ENCODE measurements around the gene MILR1.
"Not testable (repeated sequence)": the region's sequence is repeated elsewhere in the genome, so short reads cannot be mapped to it uniquely, and the experiment has no call there.

Gene MILR1

GRCh38 chr17:64425191-64425590, 23.7 kb upstream of the MILR1 start:
- H3K4me3 ChIP-seq (ENCODE audit: low read depth, low read length), result no peak overlapping the region
- DNase-seq (ENCODE audit: low read depth), result no peak

- no peak overlapping the region for H3K4me3 ChIP-seq (ENCODE audit: low read depth, low read length)
- no peak for DNase-seq (ENCODE audit: low read depth)
Observed at GRCh38 chr17:64426596-64426995, 22.3 kb upstream of the MILR1 start.

GRCh38 chr17:64428406-64428805, 20.5 kb upstream of the MILR1 start:
- DNase-seq (ENCODE audit: low read depth), result no peak
- no peak overlapping the region for H3K4me3 ChIP-seq (ENCODE audit: low read depth, low read length)

GRCh38 chr17:64430036-64430435, 18.9 kb upstream of the MILR1 start:
- H3K4me3 ChIP-seq (ENCODE audit: low read depth, low read length); DNase-seq (ENCODE audit: low read depth): not testable (repeated sequence)

- DNase-seq (ENCODE audit: low read depth), result no peak
- no peak overlapping the region for H3K4me3 ChIP-seq (ENCODE audit: low read depth, low read length)
Observed at GRCh38 chr17:64431534-64431933, 17.4 kb upstream of the MILR1 start.

GRCh38 chr17:64437944-64438525, 10.9 kb upstream of the MILR1 start:
- DNase-seq (ENCODE audit: low read depth), result no peak
- no peak overlapping the region for H3K4me3 ChIP-seq (ENCODE audit: low read depth, low read length)

DNA sequence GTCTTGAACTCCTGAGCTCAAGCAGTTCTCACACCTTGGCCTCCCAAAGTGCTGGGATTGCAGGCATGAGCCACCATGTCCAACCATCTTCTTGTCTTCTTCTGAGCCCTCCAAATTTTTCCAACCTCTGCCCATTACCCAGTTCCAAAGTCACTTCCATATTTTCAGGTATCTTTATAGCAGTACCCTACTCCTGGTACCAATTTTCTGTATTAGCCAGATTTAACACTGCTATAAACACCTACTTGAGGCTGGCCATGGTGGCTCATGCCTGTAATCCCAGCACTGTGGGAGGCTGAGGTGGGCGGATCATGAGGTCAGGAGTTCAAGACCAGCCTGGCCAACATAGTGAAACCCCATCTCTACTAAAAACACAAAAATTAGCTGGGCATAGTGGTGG, 9.4 kb upstream of the MILR1 start:
- not testable (repeated sequence) for DNase-seq (ENCODE audit: low read depth); H3K4me3 ChIP-seq (ENCODE audit: low read depth, low read length)

DNA sequence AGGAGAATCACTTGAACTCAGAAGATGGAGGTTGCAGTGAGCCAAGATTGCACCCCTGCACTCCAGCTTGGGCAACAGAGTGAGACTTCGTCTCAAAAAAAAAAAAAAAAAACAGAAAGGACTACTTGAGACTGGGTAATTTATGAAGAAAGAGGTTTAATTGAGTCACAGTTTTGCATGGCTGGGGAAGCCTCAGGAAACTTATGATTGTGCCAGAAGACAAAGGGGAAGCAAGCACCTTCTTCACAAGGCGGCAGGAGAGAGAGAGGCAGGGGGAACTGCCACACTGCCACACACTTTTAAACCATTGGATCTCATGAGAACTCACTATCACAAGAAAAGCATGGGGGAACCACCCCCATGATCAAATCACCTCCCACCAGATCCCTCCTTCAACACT, 9.0 kb upstream of the MILR1 start:
- no peak for DNase-seq (ENCODE audit: low read depth)
- no peak overlapping the region for H3K4me3 ChIP-seq (ENCODE audit: low read depth, low read length)

GRCh38 chr17:64441772-64442540, 7.0 kb upstream of the MILR1 start:
- H3K4me3 ChIP-seq (ENCODE audit: low read depth, low read length), result no peak overlapping the region

DNA sequence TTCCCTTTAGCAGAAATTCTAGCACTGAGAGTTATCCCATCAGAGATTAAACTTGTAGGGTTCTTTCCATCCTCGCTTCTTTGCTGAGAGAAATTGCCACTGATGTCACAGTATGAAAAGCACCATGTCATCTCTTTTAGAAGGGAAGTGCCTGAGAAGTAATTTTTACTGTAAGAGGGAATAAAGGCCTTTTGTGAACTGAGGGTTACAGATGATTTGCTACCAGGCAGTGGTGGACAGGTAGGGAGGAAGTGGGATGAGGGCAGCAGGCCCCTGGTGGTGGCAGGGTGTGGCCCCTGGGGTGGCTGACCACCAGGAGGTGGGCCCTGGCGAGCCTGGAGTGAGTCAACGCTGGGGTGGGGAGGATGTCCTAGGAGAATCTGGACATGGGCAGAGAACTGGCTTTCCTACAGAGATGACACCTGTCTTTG, 6.4 kb upstream of the MILR1 start:
- no peak for DNase-seq (ENCODE audit: low read depth)
- H3K4me3 ChIP-seq (ENCODE audit: low read depth, low read length), result no peak overlapping the region

More at GRCh38 chr17:64441772-64442540, 7.0 kb upstream of the MILR1 start:
- DNase-seq (ENCODE audit: low read depth), result peak; percentile 61

DNA sequence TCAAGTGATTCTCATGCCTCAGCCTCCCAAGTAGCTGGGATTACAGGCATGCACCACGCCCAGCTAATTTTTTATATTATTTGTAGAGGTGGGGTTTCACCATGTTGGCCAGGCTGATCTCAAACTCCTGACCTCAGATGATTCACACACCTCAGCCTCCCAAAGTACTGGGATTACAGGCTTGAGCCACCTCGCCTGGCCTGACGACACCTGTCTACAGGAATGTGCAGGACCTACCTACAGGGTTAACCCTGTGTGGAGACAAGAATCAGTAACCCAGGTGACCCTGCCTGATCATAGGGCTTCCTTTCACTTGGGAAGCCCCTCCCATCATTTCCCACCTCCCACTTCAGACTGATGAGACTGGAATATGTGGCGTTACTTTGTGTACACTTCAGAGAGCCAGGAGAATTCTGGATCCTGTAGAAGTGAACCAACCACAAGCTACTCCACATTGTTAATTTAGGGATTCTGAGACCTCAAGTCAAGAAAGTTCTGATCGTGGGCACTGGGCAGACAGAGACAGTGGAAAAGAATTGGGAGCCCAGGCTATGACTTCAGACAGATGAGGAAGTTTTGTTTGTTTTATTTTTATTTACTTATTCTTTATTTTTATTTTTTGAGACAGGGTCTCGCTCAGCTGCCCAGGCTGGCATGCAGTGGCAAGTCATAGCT, 5.7 kb upstream of the MILR1 start:
- no peak for DNase-seq (ENCODE audit: low read depth)
- no peak overlapping the region for H3K4me3 ChIP-seq (ENCODE audit: low read depth, low read length)

DNA sequence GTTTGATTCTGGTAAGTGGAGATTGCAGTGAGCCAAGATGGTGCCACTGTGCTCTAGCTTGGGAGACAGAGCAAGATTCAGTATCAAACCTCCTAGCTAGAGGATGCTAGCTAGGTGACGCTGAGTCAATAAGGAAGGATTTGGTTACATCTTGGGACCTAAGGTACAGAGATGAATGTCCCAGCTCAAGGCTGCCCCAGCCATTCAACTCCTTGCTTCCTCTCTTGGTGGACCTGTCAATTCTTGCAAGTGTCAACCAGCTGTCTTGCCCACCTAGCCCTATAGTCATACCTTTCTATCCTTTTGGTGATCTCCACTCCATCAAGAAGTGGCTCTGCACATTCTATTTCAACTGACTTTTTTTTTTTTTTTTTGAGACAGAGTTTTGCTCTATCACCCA, 1.4 kb upstream of the MILR1 start:
- no peak for DNase-seq (ENCODE audit: low read depth)

DNA sequence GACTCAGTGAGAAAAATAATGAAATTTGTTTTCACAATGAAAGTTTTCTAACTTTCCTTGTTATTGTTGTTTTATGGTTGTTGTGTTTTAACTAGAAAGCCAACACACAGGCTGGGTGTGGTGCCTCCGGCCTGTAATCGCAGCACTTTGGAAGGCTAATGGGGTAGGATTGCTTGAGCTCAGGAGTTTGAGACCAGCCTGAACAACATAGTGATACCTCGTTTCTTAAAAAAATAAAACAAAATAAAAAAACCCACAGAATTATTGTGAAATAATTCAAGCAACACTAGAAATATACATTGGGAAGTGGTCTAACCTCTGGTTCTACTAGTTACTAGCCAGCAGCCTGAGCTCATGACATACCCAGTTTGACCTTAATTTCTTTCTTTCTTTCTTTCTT, 630 bp downstream of the MILR1 start:
- no peak overlapping the region for H3K4me3 ChIP-seq (ENCODE audit: low read depth, low read length)
- no peak for DNase-seq (ENCODE audit: low read depth)

More for the DNA sequence above, 1.4 kb upstream of the MILR1 start:
- no peak overlapping the region for H3K4me3 ChIP-seq (ENCODE audit: low read depth, low read length)

DNA sequence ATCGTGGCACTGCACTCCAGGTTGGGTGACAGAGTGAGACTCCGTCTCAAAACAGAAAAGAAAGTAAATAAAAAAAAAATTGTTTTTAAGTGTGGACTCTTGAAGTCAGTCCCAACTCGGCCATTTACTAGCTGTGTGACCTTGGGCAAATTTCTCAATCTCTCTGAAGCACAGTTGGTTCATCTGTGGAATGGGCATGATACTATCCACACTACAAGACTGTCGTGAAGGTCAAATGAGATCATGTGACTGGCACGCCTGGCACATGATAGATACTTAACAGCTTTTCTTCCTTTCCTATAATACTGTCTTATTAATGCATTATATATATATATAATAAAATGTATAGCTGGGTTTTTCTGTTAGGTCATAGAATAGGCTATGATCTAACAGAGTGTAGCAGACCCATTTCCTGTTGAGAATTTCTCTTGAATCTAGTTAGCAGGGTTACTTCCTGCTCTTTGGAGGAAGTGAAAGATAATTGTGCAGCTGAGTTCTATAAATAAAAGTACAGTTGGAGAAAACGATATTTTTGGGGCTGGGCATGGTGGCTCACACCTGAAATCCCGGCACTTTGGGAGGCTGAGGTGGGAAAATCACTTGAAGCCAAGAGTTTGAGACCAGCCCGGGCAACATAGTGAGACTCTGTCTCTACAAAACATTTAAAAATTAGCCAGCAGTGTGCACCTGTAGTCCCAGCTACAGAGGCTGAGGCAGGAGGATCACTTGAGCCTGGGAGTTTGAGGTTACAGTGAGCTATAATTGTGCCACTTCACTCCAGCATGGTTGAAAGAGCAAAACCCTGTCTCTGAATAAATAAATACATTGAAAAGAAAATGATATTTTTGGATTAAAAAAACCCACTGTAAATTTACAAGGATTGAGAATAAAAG, 7.3 kb downstream of the MILR1 start:
- no peak for DNase-seq (ENCODE audit: low read depth)
- no peak overlapping the region for H3K4me3 ChIP-seq (ENCODE audit: low read depth, low read length)

GRCh38 chr17:64457156-64457555, 8.2 kb downstream of the MILR1 start:
- no peak overlapping the region for H3K4me3 ChIP-seq (ENCODE audit: low read depth, low read length)
- no peak for DNase-seq (ENCODE audit: low read depth)

DNA sequence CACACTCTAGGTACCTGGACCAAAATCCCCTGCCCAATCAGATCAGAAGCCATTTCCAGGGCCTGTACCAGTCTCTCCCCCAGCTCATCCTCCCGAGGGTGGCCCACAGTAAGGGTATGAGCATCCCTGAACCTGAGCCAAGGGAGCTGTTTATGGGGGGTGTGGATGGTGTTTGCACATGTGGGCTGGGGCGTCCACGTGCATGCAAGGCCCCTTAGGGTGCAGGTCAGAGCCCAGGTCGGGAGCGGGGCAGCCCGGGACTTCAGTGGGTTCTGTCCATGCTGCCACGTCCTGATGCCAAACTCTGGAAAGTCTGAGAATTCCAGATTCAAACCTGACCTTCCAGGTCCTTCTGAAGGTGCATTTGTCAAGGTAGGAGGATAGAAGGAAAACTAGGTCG, 9.8 kb downstream of the MILR1 start:
- no peak for DNase-seq (ENCODE audit: low read depth)

GRCh38 chr17:64459284-64459747, 10.4 kb downstream of the MILR1 start:
- H3K4me3 ChIP-seq (ENCODE audit: low read depth, low read length), result no peak overlapping the region
- DNase-seq (ENCODE audit: low read depth), result no peak

More for the DNA sequence above, 9.8 kb downstream of the MILR1 start:
- no peak overlapping the region for H3K4me3 ChIP-seq (ENCODE audit: low read depth, low read length)

DNA sequence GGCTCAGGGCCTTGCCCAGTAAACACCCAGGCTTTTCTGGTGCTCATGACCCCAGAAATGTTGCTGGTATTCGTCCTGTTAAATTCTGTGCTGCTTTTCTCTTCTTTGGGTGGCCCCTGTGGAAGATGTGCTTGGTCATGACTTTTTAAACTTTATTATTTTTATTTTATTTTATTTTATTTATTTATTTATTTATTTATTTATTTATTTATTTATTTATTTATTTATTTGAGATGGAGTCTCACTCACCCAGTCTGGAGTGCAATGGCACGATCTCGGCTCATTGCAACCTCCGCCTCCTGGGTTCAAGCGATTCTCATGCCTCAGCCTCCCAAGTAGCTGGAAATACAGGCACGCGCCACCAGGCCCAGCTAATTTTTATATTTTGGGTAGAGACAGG, 10.9 kb downstream of the MILR1 start:
- not testable (repeated sequence) for H3K4me3 ChIP-seq (ENCODE audit: low read depth, low read length); DNase-seq (ENCODE audit: low read depth)

GRCh38 chr17:64460955-64461354, 12.0 kb downstream of the MILR1 start:
- no peak overlapping the region for H3K4me3 ChIP-seq (ENCODE audit: low read depth, low read length)
- DNase-seq (ENCODE audit: low read depth), result no peak

DNA sequence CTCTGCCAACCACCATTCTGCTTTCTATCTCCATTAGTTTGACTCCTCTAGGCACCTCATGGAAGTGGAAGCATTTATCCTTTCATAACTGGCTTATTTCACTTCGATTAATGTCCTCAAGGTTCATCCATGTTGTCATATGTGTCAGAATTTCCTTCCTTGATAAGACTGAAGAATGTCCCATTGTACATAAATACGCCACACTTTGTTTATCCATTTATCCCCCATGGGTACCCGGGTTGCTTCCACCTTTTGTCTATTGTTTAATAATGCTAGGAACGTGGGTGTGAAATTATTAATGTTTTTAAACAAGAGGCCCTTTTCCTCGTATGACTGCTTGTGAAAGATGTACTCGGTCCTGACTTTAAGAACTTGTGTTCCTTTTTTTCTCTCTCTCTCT, 12.9 kb downstream of the MILR1 start:
- no peak overlapping the region for H3K4me3 ChIP-seq (ENCODE audit: low read depth, low read length)
- DNase-seq (ENCODE audit: low read depth), result no peak
